ENCODE results near the gene PIGZ.
A peak's percentile ranks its signal among the peaks of the same experiment; 100 is the strongest.

PIGZ gene

DNA sequence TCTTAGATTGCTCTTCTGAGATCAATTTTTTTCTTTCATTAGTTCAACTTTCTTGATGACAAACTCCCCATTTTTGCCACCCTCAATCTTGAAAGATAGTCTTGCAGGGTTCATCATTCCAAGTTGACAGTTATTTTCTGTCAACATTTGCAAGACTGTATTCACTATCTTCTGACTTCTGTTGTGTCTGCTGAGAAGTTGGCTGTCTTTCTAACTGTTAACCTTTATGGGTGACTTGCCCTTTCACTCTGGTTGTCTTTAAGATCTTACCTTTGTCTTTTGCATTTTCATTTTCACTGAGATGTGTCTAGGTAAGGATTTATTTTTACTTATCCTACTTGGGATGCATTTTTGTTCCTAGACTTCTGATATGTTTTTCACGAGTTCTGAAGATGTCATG is 14.6 kb upstream of the PIGZ start:
- DNase-seq (ENCODE audit: low spot score), result no peak

DNA sequence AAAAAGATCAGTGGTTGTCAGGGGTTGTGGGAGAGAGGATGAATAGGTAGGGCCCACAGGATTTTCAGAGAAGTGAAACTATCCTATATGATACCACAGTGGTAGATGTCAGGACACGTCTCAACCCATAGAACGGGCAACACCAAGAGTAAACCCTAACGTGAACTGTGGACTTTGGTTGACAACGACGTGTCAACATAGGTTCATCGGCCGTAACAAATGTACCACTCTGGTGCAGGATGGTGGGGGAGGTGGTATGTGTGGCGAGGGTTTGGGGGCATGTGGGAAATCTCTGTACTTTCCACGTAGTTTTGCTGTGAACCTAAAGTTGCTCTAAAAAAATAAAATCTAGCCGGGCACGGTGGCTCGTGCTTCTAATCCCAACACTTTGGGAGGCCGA is 13.0 kb upstream of the PIGZ start:
- no peak for DNase-seq (ENCODE audit: low spot score)

DNA sequence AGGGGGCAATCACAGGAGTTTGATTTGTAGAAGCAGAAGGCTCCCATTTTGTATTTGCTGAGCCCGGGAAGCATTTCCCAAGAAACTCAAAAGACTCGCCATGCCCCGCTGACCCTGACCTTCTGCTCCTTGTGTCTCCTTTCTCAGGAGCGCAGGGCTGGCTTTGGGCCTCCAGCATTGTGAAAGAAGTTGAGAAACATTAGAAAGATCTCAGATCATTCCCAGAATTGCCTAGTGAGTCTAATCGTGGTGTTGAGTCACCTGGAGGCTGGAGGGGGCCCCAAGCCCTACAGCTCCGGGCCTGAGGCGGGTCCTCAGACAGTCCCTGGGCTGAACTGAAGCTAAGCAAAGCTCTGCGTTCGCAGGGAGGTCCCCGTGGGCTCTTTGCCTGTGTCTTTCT is 10.9 kb upstream of the PIGZ start:
- DNase-seq (ENCODE audit: low spot score), result peak; percentile 33

DNA sequence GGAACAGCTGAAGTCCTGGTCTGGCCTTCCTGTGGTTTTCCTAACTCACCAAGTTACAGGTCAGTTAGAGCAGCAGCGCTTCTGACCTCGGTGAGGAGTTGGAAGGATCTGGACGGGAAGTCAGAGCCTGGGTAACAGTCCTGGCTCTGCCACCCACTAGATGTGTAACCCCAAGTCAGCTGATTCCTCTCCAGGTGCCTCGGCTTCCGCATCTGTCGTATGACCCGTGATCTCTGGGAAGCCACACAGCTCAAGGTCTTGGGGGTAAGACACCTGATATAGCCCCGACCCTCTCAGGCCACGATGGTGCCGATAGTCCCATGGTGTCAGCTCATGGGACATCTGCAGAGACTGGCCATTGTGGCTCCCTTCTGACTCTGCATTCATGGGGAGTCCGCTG is 8.3 kb upstream of the PIGZ start:
- DNase-seq (ENCODE audit: low spot score), result no peak

DNA sequence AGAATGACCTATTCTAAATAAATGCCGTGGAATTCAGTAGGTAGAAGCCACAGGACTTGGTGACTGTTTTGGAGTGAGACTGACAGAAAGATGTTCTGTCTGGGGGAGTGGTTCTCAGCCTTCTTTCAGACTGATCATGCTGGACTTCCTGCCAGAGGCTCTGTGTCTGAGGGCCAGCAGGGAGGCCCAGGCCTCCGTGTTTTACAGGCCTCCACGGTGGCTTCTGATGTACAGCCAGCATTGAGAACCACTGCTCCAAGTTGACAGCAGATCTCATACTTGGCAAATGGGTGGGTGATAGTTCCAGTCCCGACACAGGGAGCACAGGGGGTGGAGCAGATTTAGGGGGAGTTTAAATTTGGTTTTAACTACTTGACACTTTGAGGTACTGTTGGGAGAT is 6.7 kb upstream of the PIGZ start:
- DNase-seq (ENCODE audit: low spot score), result no peak

DNA sequence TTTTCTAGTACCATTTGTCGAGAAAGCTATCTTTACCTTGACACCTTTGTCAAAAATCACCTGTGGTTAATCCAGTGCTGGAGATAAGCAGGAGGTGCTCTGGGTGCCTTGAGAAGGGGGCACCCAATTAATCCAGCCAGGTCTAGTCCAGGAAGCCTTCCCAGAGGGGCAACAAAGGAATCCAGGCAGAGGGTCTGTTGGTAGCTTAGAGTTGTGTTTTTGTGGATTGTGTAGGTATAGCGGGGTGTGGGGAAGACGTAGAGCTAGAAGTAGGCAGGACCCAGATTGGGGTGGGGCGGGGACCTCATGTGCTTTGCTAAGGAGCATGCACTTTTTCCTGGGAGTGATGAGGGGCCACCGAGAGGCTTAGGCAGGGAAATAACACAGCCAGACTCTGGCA is 6.0 kb upstream of the PIGZ start:
- no peak for DNase-seq (ENCODE audit: low spot score)

DNA sequence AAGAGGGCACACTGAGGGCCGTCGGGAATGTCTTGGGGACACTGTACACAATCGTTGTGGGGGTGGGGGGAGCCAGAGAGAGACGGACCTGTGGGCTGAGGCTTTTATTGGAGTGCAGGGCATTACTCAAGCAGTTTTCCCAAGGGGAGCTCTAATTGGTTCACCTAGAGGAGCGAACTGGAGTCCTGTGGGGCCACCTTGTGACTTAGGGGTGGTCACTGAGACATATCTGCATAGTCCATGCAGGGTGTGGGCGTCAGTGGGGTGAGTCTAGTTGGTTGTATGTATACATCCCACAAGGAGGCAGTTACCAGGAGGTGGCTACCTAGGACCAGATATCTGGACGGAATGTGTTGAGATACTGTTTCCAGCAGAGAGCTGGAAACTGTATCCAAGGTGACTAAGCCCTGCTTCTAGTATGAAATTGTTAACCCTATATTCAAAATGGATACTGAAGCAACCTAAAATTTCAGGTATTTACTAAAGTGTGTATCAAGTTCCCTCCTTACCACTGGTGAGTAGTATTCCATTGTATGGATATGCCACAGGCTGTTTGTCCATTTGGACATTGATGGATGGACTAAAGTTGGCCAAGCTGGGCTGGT is 2.6 kb upstream of the PIGZ start:
- DNase-seq (ENCODE audit: low spot score), result no peak

DNA sequence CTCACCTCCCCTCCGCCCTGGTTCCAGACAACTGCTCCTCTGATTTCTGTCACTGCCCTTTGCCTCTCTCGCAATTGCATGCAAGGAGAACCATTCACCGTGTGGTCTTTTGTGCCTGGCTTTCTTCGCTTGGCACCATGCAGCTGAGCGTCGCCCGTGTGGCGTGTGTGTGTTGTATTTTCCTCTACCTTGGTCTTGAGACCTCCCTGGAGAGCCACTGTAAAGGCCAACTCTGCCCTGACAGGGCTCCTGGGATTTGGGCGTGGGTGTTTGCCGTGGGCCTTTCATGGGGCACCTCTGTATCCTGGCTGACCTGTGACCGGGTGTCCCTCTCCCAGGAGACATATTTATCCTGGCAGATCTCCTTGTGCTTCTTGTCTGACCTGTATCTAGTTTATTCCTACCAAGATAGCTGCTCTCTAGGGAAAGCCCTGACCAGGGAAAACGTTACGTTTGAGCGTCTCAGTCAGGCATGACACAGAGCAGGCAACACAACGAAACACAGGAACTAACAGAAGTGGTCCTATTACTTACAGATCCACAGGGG is 2.0 kb upstream of the PIGZ start:
- no peak for DNase-seq (ENCODE audit: low spot score)

DNA sequence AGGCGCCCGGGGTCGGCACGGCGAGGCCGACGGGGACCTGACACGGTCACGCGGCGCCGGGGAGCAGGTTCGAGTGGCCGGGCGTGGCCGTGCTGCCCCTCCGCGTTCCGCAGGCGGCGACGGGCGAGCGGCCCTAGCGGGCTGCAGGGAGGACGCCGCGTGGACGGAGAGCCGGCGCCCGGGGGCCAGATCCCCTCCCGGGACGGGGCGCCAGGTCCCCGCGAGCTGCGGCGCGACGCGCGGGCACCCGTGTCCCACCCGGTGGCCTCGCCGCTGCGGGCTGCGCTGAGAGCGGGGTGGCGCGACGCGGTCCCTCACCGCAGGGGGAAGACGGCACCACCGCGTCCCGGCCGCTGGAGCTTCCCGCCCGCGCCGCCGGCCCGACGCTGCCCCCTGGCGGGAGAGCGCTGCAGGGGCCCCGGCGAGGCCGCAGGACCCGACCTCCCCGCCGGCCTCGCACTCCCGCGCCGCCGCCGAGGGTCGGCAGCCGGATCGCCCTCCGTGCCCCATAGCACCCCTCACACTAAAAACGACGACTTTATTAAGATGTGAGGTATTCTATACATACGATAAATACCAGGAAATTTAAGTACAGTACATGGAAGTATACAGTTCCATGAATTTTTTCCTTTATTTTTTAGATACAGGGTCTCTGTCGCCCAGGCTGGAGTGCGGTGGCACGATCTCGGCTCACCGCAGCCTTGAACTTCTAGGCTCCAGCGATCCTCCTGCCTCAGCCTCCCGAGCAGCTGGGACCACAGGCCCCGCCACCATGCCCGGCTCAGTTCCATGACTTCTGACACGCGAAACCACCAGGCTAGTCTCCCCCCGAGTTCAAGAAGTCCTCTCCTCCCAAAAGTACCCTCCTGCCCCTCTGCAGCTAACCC is 1.3 kb upstream of the PIGZ start:
- DNase-seq (ENCODE audit: low spot score), result peak; percentile 97

DNA sequence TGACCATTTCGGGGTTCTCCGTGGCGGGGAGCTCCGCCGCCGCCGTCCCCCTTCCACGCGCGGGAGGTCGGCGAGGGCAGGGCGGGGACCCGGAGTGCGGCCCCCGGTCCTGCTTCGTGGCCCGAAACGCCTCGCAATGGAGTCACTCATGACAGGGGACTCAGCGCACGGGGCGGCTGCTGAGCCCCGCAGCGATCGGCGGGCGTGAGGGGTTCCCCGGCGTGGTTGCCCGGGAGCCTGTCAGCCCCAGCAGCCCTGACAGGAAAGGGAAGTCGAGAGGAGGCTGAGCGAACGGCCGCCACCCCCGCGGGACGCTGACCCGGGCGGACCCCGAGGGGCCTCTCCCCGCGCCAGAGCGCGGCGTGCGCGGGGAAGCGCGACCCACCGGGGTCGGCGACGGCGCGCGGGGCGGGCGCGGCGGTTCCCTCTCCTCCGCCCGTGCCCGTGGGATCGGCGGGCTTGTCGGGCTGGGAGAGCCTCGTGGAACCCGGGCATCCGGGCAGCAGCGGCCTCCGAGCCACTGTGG is 564 bp upstream of the PIGZ start:
- peak; percentile 79 for DNase-seq (ENCODE audit: low spot score)

DNA sequence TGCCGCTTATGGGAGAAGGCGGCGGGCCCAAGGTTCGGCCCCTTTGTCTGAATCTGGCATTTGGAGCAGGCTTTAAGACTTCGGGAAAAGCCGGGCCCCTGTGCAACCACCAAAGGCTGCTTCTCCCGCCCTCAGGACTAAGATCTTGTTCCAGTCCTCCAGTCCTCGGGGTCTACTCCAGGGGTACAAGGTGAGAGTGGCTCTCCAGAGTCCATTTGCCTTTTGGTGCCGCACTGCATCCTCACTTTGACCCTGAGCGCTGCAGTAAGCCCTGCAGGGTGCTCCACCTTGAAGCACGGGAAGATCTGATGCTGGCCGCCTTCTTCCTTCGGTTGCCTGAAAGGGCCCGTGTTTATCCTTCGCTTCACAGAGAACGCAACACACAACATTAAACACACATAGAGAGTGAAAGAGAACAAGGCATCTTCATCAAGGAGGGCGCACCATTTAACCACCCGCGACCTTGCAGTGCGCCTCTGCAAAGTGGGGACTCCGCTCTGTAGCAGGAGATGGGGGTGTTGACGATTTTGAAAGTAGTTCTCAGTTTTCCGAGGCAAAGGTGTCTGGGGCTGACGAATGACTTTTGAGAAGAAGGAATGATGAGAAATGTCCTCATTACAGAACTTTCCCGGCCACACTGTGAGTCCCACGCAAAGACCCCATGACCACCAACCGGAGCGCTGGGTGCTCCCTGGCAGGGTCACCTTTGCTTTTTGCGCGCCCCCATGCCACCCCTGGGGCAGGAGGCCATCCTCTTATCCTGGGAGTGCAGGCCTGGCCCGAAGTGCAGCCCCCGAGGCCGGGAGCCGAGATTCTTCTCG is 1.0 kb downstream of the PIGZ start:
- DNase-seq (ENCODE audit: low spot score), result no peak

DNA sequence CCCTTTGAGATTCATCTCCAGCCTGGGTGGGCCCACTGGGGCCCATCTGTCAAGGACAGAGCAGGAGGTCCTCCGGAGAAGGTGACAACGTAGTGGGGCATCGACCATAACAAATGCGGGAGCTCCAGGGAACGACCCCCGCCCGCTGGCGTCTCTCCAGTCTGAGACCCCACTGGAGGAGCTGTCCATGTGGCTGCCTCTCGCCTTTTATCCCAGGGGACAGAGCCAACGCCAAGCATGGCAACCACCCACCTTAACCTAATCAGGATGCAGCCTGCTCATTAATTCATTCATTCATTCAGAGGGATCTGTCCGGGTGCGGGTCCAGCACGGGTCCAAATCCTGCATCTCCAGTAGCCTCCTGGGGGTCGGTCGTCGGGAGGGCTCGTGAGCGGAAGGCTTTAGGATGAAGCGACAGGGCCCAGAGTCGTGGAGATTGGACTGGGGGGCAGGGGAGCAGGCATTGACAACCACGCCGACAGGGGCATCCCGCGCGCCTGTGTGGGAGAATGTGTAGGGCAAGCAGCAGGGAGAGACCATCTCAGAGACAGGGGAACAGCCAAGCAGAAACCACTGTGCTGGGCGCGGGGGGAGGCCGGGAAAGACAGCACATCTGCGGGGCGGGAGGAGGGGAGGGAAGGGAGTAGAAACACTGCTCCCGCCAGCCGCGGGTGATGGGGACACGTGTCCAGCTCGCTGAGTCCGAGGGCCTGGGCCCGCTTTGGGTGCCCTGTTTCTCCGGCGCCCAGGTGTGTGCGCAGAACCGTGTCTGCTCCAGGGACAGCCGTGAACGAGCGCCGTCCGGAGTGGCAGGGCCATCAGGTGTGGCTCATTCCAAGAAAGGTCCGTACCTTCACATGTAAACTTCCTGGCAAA is 1.9 kb downstream of the PIGZ start:
- DNase-seq (ENCODE audit: low spot score), result no peak

DNA sequence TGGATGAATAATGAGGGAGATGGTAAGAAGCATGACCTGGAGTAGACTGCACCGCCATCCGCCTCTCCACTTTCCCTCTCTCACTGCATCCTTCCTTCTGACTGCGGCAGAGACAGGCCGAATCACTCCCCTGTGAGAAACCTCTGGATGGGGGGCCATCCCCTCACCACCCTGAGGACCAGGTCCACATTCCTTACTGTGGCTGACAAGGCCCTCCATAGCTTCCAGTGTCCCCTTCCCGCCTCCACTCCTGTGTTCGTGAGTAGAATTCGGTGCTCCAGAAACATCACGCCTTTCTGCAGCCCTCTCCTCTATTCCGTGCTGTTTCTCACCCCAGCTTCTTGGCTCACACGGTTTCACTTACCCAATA is 2.8 kb downstream of the PIGZ start:
- DNase-seq (ENCODE audit: low spot score), result no peak

DNA sequence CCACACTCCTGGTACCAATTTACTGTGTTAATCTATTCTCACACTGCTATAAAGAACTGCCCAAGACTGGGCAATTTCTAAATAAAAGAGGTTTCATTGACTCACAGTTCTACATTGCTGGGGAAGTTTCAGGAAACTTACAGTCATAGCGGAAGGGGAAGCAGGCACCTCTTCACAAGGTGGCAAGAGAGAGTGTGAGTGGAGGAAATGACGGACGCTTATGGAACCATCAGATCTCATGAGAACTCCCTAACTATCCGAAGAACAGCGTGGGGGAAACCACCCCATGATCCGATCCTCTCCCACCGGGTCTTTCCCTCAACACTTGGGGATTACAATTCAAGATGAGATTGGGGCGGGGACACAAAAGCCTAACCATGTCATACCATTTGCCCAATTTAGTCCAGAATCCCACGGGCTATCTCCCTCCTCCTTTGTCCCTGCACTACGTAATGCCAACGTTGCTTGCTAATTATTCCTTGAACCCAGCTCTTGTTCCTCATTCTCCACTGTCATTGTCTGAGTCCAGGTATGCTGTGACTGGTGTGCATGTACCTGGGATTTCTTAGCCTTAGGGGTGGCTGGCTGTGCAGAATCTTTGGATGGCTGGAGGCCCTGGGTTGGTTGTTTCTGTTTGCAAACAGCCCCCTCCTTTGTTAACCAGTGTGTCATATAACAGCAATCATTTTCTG is 3.4 kb downstream of the PIGZ start:
- DNase-seq (ENCODE audit: low spot score), result no peak

DNA sequence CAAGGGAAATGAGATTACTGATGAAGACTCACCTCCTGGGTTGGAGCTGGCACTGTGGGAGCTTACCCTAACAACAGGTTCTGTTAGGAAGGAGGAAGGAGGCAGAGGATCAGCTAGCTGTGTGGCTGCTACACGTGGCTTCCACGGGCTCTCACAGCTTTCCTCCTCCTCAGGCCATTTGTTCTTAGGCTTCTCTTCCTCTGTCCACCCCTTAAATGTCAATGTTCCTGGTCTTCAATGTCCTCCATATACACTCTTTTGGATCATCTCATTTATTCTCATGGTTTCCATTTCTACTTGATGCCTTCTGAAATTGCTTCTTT is 5.0 kb downstream of the PIGZ start:
- DNase-seq (ENCODE audit: low spot score), result no peak

DNA sequence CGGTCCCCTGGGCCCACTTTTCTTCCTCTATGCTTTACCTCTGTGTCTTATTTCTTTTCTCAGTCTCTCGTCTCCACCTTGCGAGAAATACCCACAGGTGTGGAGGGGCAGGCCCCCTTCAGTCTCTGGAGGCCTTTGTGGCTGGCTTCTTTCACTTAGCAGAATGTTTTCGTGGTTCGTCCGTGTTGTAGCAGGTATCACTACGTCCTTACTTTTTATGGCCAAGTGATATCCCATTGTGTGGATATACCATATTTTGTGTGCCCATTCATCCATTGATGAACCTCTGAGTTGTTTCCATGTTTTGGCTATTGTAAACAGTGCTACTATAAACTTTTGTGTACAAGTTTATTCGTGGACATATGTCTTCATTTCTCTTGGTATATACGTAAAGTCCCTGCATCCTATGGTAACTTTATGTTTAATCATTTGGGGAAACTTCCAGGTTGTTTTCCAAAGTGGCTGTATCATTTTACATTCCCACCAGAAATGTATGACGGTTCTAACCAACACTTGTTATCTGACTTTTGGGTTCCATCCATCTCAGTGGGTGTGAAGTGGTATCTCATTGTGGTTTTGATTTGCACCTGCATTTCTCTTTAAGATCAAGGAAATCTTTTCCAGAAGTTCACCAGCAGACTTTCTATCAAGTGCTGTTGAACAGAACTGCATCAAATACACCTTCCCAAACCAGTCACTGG is 5.6 kb downstream of the PIGZ start:
- no peak for DNase-seq (ENCODE audit: low spot score)

DNA sequence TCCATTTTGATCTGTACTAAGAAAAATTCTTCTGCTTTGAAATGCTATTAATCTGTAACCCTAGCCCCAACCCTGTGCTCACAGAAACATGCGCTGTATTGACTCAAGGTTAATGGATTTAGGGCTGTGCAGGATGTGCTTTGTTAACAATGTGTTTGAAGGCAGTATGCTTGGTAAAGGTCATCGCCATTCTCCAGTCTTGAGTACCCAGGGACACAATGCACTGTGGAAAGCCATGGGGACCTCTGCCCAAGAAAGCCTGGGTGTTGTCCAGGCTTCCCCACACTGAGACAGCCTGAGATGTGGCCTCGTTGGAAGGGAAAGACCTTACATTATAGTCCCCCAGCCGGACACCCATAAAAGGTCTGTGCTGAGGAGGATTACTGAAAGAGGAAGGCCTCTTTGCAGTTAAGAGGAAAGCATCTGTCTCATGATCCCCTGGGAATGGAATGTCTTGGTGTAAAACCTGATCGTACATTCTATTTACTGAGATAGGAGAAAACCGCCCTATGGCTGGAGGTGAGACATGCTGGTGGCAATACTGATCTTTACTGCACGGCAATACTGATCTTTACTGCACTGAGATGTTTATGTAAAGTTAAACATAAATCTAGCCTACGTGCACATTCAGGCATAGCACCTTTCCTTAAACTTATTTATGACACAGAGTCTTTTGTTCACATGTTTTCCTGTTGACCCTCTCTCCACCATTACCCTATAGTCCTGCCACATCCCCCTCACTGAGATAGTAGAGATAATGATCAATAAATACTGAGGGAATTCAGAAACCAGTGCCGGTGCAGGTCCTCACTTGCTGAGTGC is 6.3 kb downstream of the PIGZ start:
- DNase-seq (ENCODE audit: low spot score), result peak; percentile 45

DNA sequence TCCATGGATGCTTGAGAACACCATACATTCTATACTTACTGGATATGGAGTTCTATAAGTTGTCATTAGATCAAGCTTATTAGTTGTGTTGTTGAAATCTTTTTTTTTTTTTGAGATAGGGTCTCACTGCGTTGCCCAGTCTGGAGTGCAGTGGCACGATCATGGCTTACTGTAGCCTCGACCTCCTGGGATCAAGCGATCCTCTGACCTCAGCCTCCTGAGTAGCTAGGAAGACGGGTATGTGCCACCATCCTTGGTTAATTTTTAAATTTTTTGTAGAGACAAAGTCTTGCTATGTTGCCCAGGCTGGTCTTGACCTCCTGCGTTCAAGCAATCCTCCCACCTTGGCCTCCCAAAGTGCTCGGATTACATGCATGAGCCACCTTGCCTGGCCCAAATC is 13.8 kb downstream of the PIGZ start:
- DNase-seq (ENCODE audit: low spot score), result no peak

DNA sequence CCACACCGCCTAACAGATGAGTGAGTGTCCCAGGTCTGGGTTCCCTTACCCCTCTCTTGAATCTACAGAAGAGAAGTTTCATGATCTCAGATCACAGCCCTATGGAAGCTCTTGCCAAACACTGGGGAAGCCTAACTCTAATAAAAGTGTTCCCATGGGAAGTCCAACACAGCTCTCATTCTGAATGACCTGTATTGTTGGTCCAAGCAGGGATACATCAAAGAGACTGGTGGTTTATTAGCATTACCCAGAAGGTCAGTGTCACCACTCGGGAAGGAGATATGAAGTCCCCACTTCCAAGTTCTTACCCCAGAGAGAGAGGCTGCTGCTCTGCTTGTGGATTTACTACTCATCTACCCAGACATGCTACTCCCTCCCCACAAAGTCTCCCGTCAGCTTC is 17.3 kb downstream of the PIGZ start:
- DNase-seq (ENCODE audit: low spot score), result no peak

DNA sequence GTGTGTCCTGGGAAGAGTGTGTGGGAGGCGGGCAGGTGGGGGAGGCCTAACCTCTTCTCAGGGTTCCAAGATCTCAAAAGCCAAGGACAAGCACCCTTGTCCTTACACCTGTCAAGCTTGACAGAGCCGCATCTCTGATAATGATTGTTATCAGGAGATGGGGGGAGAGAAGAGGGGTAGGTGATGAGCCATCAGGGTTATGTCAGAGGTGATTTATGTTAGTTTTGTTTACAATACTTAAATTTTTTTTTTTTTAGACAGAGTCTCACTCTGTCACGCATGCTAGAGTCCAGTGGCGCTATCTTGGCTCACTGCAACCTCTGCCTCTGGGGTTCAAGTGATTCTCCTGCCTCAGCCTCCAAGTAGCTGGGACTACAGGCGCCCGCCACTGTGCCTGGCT is 18.9 kb downstream of the PIGZ start:
- no peak for DNase-seq (ENCODE audit: low spot score)

All from D341Med (cell line).